ENCODE measurements around the gene DDX46.
A peak's percentile ranks its signal among the peaks of the same experiment; 100 is the strongest.
"Not testable (repeated sequence)": the region's sequence is repeated elsewhere in the genome, so short reads cannot be mapped to it uniquely, and the experiment has no call there.

Gene DDX46, protein sequence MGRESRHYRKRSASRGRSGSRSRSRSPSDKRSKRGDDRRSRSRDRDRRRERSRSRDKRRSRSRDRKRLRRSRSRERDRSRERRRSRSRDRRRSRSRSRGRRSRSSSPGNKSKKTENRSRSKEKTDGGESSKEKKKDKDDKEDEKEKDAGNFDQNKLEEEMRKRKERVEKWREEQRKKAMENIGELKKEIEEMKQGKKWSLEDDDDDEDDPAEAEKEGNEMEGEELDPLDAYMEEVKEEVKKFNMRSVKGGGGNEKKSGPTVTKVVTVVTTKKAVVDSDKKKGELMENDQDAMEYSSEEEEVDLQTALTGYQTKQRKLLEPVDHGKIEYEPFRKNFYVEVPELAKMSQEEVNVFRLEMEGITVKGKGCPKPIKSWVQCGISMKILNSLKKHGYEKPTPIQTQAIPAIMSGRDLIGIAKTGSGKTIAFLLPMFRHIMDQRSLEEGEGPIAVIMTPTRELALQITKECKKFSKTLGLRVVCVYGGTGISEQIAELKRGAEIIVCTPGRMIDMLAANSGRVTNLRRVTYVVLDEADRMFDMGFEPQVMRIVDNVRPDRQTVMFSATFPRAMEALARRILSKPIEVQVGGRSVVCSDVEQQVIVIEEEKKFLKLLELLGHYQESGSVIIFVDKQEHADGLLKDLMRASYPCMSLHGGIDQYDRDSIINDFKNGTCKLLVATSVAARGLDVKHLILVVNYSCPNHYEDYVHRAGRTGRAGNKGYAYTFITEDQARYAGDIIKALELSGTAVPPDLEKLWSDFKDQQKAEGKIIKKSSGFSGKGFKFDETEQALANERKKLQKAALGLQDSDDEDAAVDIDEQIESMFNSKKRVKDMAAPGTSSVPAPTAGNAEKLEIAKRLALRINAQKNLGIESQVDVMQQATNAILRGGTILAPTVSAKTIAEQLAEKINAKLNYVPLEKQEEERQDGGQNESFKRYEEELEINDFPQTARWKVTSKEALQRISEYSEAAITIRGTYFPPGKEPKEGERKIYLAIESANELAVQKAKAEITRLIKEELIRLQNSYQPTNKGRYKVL

DNA sequence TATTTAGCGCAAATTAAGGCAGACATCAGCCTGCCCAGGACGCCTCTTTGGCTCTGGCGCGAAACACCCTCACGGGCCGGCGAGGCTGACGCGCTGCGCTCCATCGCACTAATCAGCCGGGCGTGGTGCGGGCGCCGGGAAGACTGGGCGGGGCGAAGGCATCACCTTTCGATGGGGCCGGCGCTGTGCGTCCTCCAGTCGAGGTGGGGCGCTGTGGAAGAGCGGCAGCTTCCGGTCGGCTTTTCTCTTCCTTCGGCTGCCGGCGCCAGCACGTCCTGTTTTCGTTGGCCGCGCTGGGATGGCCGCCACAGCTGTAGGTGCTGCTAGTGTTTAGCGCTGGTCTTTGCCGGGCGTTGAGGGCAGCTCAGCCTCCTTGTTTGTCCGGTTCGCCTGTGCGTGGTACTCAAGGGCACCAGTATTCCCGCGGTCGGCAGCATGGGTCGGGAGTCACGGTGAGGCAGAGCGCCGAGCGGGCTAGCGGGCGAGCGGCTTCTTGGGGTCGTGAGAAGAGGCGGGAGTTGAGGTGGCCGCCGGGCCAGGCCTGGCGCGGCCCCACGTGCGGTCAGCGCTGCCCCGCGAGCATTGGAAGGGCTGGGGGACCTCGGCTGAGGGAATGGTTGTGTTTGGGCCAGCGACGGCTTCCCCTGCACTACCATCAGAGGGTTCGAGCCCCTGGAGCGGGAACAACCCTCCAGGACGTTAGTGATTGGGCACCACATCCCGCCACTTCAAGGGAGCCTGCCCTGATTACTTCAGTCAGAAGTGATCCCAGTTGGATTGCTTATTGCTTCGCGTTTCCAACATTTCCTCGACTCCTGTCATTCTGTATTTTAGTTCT is at the start of gene DDX46:
DDX46 (plus strand) TSS at position 276 of the 838 bp plus-strand sequence; CDS start at position 436, 160 bp downstream.
- H3K9ac ChIP-seq (ENCODE audit: insufficient read length, low read depth), result peak within 1 kb of the TSS; percentile 96
- TF ChIP-seq SUZ12 (IDR thresholded peaks at IDR 0.05; ENCODE audit: extremely low read depth, insufficient read depth, insufficient read length) (no peak), ZNF274 (IDR thresholded peaks at IDR 0.05; ENCODE audit: low read depth, low read length) (no peak), YY1 (IDR thresholded peaks at IDR 0.05; ENCODE audit: insufficient read depth, insufficient read length) (peak; percentile 72)

DNA sequence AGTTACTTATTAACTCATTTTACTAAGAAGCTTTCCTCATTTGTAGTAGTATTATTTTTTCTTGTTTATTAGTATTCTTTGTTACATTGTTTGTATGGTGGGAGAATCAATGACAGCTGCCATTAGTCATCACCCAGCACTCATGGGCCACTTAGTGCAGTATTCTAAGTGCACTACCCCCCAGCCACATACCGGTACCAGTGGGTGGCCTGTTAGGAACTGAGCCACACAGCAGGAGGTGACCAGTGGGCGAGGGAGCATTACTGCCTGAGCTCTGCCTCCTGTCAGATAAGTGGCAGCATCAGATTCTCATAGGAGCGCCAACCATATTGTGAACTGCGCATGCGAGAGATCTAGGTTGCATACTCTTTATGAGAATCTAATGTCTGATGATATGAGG is 44.5 kb upstream of the DDX46 start:
- no peaks in the 10 kb centered on the region for H3K27me3 ChIP-seq (ENCODE audit: insufficient read depth, insufficient read length)
- H3K4me3 ChIP-seq (ENCODE audit: insufficient read length, low read depth), result no peak overlapping the region
- H3K36me3 ChIP-seq (ENCODE audit: insufficient read depth, insufficient read length, low read length), result peaks cover 29% of the 10 kb centered on the region
- TF ChIP-seq ZNF274 (IDR thresholded peaks at IDR 0.05; ENCODE audit: low read depth, low read length), result no peak
- no peak for TF ChIP-seq YY1 (IDR thresholded peaks at IDR 0.05; ENCODE audit: insufficient read depth, insufficient read length)
- TF ChIP-seq SUZ12 (IDR thresholded peaks at IDR 0.05; ENCODE audit: extremely low read depth, insufficient read depth, insufficient read length), result no peak
- H3K4me1 ChIP-seq (ENCODE audit: insufficient read depth, insufficient read length), result no peaks in the 10 kb centered on the region
- H3K9ac ChIP-seq (ENCODE audit: insufficient read length, low read depth), result no peak overlapping the region
- no peak for DNase-seq (ENCODE audit: low read depth, low spot score)
- no peaks in the 10 kb centered on the region for H3K9me3 ChIP-seq (ENCODE audit: insufficient read depth, low read length)

More for the DNA sequence above, at the start of gene DDX46:
- Histone ChIP-seq H3K4me1 (ENCODE audit: insufficient read depth, insufficient read length) (no peaks in the 10 kb centered on the region), H3K9me3 (ENCODE audit: insufficient read depth, low read length) (no peaks in the 10 kb centered on the region), H3K4me3 (ENCODE audit: insufficient read length, low read depth) (peak within 1 kb of the TSS; percentile 93), H3K27me3 (ENCODE audit: insufficient read depth, insufficient read length) (no peaks in the 10 kb centered on the region), H3K36me3 (ENCODE audit: insufficient read depth, insufficient read length, low read length) (peaks cover 20% of the 10 kb centered on the region)
- DNase-seq (ENCODE audit: low read depth, low spot score), result peak; percentile 76

DNA sequence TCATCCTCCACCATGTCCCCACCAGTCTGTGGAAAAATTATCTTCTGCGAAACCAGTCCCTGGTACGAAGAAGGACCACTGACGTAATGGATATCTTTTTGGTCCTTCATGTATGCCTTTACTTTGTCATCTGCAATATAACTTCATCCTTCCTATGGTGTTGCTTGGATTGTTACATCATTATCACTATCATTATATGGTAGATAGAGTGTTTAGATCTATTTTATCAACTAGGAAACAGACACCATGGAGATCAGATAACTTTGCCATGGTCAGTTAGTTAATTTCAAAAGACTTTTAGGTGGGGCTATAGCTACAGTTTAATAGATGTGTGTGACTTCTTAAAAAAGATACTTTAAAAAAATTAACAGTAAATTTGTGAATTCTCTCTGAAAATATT is 44.0 kb upstream of the DDX46 start:
- DNase-seq (ENCODE audit: low read depth, low spot score), result no peak
- Histone ChIP-seq H3K4me1 (ENCODE audit: insufficient read depth, insufficient read length) (no peaks in the 10 kb centered on the region), H3K9ac (ENCODE audit: insufficient read length, low read depth) (no peak overlapping the region), H3K9me3 (ENCODE audit: insufficient read depth, low read length) (no peaks in the 10 kb centered on the region), H3K4me3 (ENCODE audit: insufficient read length, low read depth) (no peak overlapping the region), H3K36me3 (ENCODE audit: insufficient read depth, insufficient read length, low read length) (peaks cover 28% of the 10 kb centered on the region), H3K27me3 (ENCODE audit: insufficient read depth, insufficient read length) (no peaks in the 10 kb centered on the region)
- TF ChIP-seq YY1 (IDR thresholded peaks at IDR 0.05; ENCODE audit: insufficient read depth, insufficient read length) (no peak), ZNF274 (IDR thresholded peaks at IDR 0.05; ENCODE audit: low read depth, low read length) (no peak), SUZ12 (IDR thresholded peaks at IDR 0.05; ENCODE audit: extremely low read depth, insufficient read depth, insufficient read length) (no peak)

DNA sequence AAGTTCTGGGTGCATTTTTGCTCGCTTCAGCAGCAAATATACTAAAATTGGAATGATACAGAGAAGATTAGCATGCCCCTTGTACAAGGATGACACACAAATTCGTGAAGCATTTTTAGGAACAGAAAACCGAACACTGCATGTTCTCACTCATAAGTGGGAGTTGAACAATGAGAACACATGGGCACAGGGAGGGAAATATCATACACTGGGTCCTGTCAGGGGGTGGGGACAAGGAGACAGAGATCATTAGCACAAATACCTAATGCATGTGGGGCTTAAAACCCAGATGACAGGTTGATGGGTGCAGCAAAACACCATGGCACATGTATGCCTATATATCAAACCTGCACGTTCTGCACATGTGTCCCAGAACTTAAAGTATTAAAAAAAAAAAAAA is 43.1 kb upstream of the DDX46 start:
- peaks cover 34% of the 10 kb centered on the region for H3K36me3 ChIP-seq (ENCODE audit: insufficient read depth, insufficient read length, low read length)
- not testable (repeated sequence) for DNase-seq (ENCODE audit: low read depth, low spot score); H3K9me3 ChIP-seq (ENCODE audit: insufficient read depth, low read length)

DNA sequence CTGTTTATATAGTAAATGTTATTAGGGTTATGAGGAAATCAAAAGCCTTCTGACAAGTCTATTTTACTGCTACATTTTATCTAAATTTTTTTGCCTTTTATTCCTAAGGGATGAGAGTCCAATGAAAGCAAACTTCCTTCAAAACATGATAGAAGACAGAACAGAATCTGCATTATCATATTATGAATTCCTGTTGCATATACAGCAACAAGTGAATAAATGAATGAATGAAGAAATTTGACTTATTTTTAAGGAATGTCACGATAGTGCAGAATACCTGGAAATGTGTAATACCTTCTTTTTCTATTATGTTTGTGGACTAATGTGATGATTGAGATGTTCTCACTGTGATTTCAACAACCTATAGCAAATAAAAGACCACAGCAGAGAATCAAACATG is 33.7 kb upstream of the DDX46 start:
- no peak for DNase-seq (ENCODE audit: low read depth, low spot score)
- no peaks in the 10 kb centered on the region for H3K9me3 ChIP-seq (ENCODE audit: insufficient read depth, low read length)
- peaks cover 30% of the 10 kb centered on the region for H3K36me3 ChIP-seq (ENCODE audit: insufficient read depth, insufficient read length, low read length)
- H3K27me3 ChIP-seq (ENCODE audit: insufficient read depth, insufficient read length), result no peaks in the 10 kb centered on the region
- no peaks in the 10 kb centered on the region for H3K4me1 ChIP-seq (ENCODE audit: insufficient read depth, insufficient read length)
- H3K9ac ChIP-seq (ENCODE audit: insufficient read length, low read depth), result no peak overlapping the region
- H3K4me3 ChIP-seq (ENCODE audit: insufficient read length, low read depth), result no peak overlapping the region
- TF ChIP-seq SUZ12 (IDR thresholded peaks at IDR 0.05; ENCODE audit: extremely low read depth, insufficient read depth, insufficient read length) (no peak), ZNF274 (IDR thresholded peaks at IDR 0.05; ENCODE audit: low read depth, low read length) (no peak), YY1 (IDR thresholded peaks at IDR 0.05; ENCODE audit: insufficient read depth, insufficient read length) (no peak)

More for the DNA sequence above, 43.1 kb upstream of the DDX46 start:
- H3K9ac ChIP-seq (ENCODE audit: insufficient read length, low read depth); H3K4me1 ChIP-seq (ENCODE audit: insufficient read depth, insufficient read length); H3K4me3 ChIP-seq (ENCODE audit: insufficient read length, low read depth); H3K27me3 ChIP-seq (ENCODE audit: insufficient read depth, insufficient read length): not testable (repeated sequence)

DNA sequence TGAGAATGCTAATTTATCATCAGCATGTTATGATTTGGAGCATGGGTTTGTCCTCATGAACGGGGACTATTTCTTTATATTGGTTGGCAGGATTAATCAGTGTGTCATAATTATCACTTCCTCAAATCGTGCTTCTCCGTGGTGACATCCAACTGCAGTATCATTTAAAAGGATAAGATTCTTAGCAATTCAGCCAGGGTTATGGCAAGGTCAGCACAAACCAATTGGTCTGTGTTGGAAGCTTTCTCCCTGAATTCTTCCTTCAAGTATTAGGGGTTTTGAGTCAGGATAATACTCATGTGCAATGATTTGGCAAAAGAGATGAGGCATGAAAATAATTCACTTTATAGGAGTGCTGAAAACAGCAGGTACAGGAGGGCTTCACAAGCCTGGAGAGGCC is 25.8 kb upstream of the DDX46 start:
- no peak for DNase-seq (ENCODE audit: low read depth, low spot score)
- no peak overlapping the region for H3K9ac ChIP-seq (ENCODE audit: insufficient read length, low read depth)
- no peaks in the 10 kb centered on the region for H3K36me3 ChIP-seq (ENCODE audit: insufficient read depth, insufficient read length, low read length)
- TF ChIP-seq ZNF274 (IDR thresholded peaks at IDR 0.05; ENCODE audit: low read depth, low read length) (no peak), YY1 (IDR thresholded peaks at IDR 0.05; ENCODE audit: insufficient read depth, insufficient read length) (no peak), SUZ12 (IDR thresholded peaks at IDR 0.05; ENCODE audit: extremely low read depth, insufficient read depth, insufficient read length) (no peak)
- no peaks in the 10 kb centered on the region for H3K9me3 ChIP-seq (ENCODE audit: insufficient read depth, low read length)
- no peak overlapping the region for H3K4me3 ChIP-seq (ENCODE audit: insufficient read length, low read depth)
- no peaks in the 10 kb centered on the region for H3K4me1 ChIP-seq (ENCODE audit: insufficient read depth, insufficient read length)
- H3K27me3 ChIP-seq (ENCODE audit: insufficient read depth, insufficient read length), result no peaks in the 10 kb centered on the region
